Fibroblast of villous mesenchyme (primary cell): ENCODE results near the gene AFAP1. TPM values are rescaled to one million over a fixed set of nuclear protein-coding genes. Genes with fewer than 3 reads are reported as not detected.

Experiments used
- DNase-seq: peaks from one replicate; pipeline ENCODE4 v3.0.0-alpha.2; 2010; ENCODE audit warnings: low read depth
- H3K4me3 ChIP-seq: 2 replicates; pipeline ENCODE4 v1.5.1; 2011; ENCODE audit warnings: low read depth, mild to moderate bottlenecking, low read length
- CTCF ChIP-seq: IDR thresholded peaks from 2 replicates; pipeline ENCODE4 v1.5.1; 2012; ENCODE audit warnings: low read depth, mild to moderate bottlenecking, low read length; ENCODE audit not compliant: insufficient read depth
- total RNA-seq: library from RNA; depleted of rRNA; stranded (reverse); fragments of >200 nt; gene quantifications from 2 replicates; pipeline ENCODE4 v1.2.3, GENCODE V29; 2012

AFAP1 gene
- total RNA-seq, 1 donor: 133 TPM

- H3K4me3 ChIP-seq: no peak overlapping the region
- no peak for DNase-seq
- TF ChIP-seq CTCF: no peak
These were observed 22.0 kb downstream of the AFAP1 start for GRCh38 chr4:7917669-7918068.

- DNase-seq: no peak
- no peak overlapping the region for H3K4me3 ChIP-seq
- no peak for TF ChIP-seq CTCF
These were observed 23.8 kb downstream of the AFAP1 start for GRCh38 chr4:7915875-7916242.

- TF ChIP-seq CTCF: no peak
These were observed 26.8 kb downstream of the AFAP1 start for GRCh38 chr4:7912826-7913225.

GRCh38 chr4:7910952-7911578 is 28.6 kb downstream of the AFAP1 start:
- H3K4me3 ChIP-seq: peak overlapping the region; percentile 41
- DNase-seq: peak; percentile 93
- TF ChIP-seq CTCF: no peak

More at GRCh38 chr4:7912826-7913225, 26.8 kb downstream of the AFAP1 start:
- H3K4me3 ChIP-seq: no peak overlapping the region
- no peak for DNase-seq

- H3K4me3 ChIP-seq: peak overlapping the region; percentile 41
- no peak for TF ChIP-seq CTCF
- DNase-seq: peak; percentile 87
These were observed 29.3 kb downstream of the AFAP1 start for GRCh38 chr4:7910263-7910896.

- DNase-seq: no peak
- TF ChIP-seq CTCF: no peak
- H3K4me3 ChIP-seq: peak overlapping the region; percentile 41
These were observed 30.0 kb downstream of the AFAP1 start for GRCh38 chr4:7909463-7910262.
